Vagina (tissue), 2 donors: ENCODE measurements around the gene TAF3. TPM values are rescaled to one million over a fixed set of nuclear protein-coding genes. Genes with fewer than 3 reads are reported as not detected.

Experiments
- DNase-seq, 2 donors: peaks; one replicate each; pipeline ENCODE4 v3.0.0-alpha.2; 2017; ENCODE audit errors: extremely low spot score in 2 of 2
- H3K27ac ChIP-seq: fragments of 200-600 bp; sonication (generic); one replicate; pipeline ENCODE4 v1.5.1; 2019
- H3K27me3 ChIP-seq: fragments of 200-600 bp; sonication (generic); one replicate; pipeline ENCODE4 v1.5.1; 2019
- H3K36me3 ChIP-seq, 2 donors: fragments of 200-600 bp; sonication (generic); one replicate each; pipeline ENCODE4 v1.5.1; 2017 to 2019
- H3K4me1 ChIP-seq: fragments of 200-600 bp; sonication (generic); one replicate; pipeline ENCODE4 v1.5.1; 2019
- H3K4me3 ChIP-seq, 2 donors: fragments of 200-600 bp; sonication (generic); 1 replicate in 1 of 2; 2 replicates in 1 of 2; pipeline ENCODE4 v1.5.1; 2016 to 2019
- H3K9me3 ChIP-seq: fragments of 200-600 bp; sonication (generic); one replicate; pipeline ENCODE4 v1.5.1; 2019
- CTCF ChIP-seq, 3 experiments: fragments of 450-650 bp in 2 of 3; fragments of 200-600 bp in 1 of 3; sonication (generic) in 1 of 3; IDR thresholded peaks; one replicate each; pipeline ENCODE4 v1.5.1; 2017 to 2019; ENCODE audit warnings: antibody characterized with exemption in 3 of 3, mild to moderate bottlenecking in 2 of 3, moderate library complexity in 2 of 3
- POLR2A ChIP-seq, 2 donors: fragments of 450-650 bp; IDR thresholded peaks; one replicate each; pipeline ENCODE4 v1.6.1; 2017; ENCODE audit warnings: antibody characterized with exemption in 2 of 2, mild to moderate bottlenecking in 2 of 2, moderate library complexity in 2 of 2
- POLR2AphosphoS5 ChIP-seq, 2 donors: sonication (generic); formaldehyde crosslinking; IDR thresholded peaks; one replicate each; pipeline ENCODE4 v1.9.0; 2017; ENCODE audit warnings: antibody characterized with exemption in 2 of 2, mild to moderate bottlenecking in 2 of 2, low read depth in 1 of 2; ENCODE audit not compliant: insufficient read depth in 1 of 2
- intact Hi-C: fragments of 100-400 bp; cut with DNase I; formaldehyde crosslinking; loops from one replicate; pipeline ENCODE4 v1.15.1; 2023
- total RNA-seq: library from RNA; depleted of rRNA; stranded (reverse); fragments of >200 nt; gene quantifications from one replicate; pipeline ENCODE4 v1.2.3, GENCODE V29; 2016

Gene TAF3
- total RNA-seq, 1 donor from 2014 or later, result 9.8 TPM

GRCh38 chr10:7980196-7980595, 161.9 kb downstream of the TAF3 start:
- Histone ChIP-seq H3K27me3 (no peaks in the 10 kb centered on the region), H3K4me3 (no peak overlapping the region), H3K4me1 (no peaks in the 10 kb centered on the region), H3K9me3 (no peaks in the 10 kb centered on the region), H3K27ac (no peak overlapping the region), H3K36me3 (peaks cover 0 to 10% of the 10 kb centered on the region in 2 donors)
- no peak for DNase-seq
- TF ChIP-seq POLR2A (IDR thresholded peaks at IDR 0.05) (no peak), POLR2AphosphoS5 (IDR thresholded peaks at IDR 0.05; ENCODE audit: insufficient read depth in 1 of 2, low read depth in 1 of 2) (no peak), CTCF (IDR thresholded peaks at IDR 0.05) (no peak)
- intact Hi-C loops, result no loop called here

GRCh38 chr10:7982727-7983126, 164.4 kb downstream of the TAF3 start:
- intact Hi-C loops, result no loop called here
- Histone ChIP-seq H3K9me3 (no peaks in the 10 kb centered on the region), H3K27me3 (no peaks in the 10 kb centered on the region), H3K36me3 (peaks cover 0 to 5% of the 10 kb centered on the region in 2 donors), H3K4me1 (no peaks in the 10 kb centered on the region), H3K27ac (no peak overlapping the region), H3K4me3 (no peak overlapping the region)
- no peak for DNase-seq
- TF ChIP-seq POLR2AphosphoS5 (IDR thresholded peaks at IDR 0.05; ENCODE audit: insufficient read depth in 1 of 2, low read depth in 1 of 2) (no peak), CTCF (IDR thresholded peaks at IDR 0.05) (no peak)

- TF ChIP-seq POLR2A (IDR thresholded peaks at IDR 0.05) (no peak), CTCF (IDR thresholded peaks at IDR 0.05) (no peak), POLR2AphosphoS5 (IDR thresholded peaks at IDR 0.05; ENCODE audit: insufficient read depth in 1 of 2, low read depth in 1 of 2) (no peak)
- Histone ChIP-seq H3K4me1 (no peaks in the 10 kb centered on the region), H3K9me3 (no peaks in the 10 kb centered on the region), H3K27me3 (no peaks in the 10 kb centered on the region), H3K36me3 (no peaks in the 10 kb centered on the region), H3K27ac (no peak overlapping the region), H3K4me3 (no peak overlapping the region)
- no peak for DNase-seq
- intact Hi-C loops, result no loop called here
Measured at GRCh38 chr10:7984325-7984724, 166.0 kb downstream of the TAF3 start.

- no peak for DNase-seq
- intact Hi-C loops, result no loop called here
- TF ChIP-seq POLR2A (IDR thresholded peaks at IDR 0.05) (no peak), POLR2AphosphoS5 (IDR thresholded peaks at IDR 0.05; ENCODE audit: insufficient read depth in 1 of 2, low read depth in 1 of 2) (no peak)
Measured at GRCh38 chr10:7984896-7985295, 166.6 kb downstream of the TAF3 start.

GRCh38 chr10:7986851-7987250, 168.5 kb downstream of the TAF3 start:
- Histone ChIP-seq H3K36me3 (no peaks in the 10 kb centered on the region), H3K4me1 (no peaks in the 10 kb centered on the region), H3K27me3 (no peaks in the 10 kb centered on the region), H3K27ac (no peak overlapping the region), H3K4me3 (no peak overlapping the region), H3K9me3 (no peaks in the 10 kb centered on the region)
- DNase-seq, result no peak
- no peak for TF ChIP-seq CTCF (IDR thresholded peaks at IDR 0.05)
- TF ChIP-seq POLR2A (IDR thresholded peaks at IDR 0.05), result no peak
- TF ChIP-seq POLR2AphosphoS5 (IDR thresholded peaks at IDR 0.05; ENCODE audit: insufficient read depth in 1 of 2, low read depth in 1 of 2), result no peak
- intact Hi-C loops, result no loop called here

More at GRCh38 chr10:7984896-7985295, 166.6 kb downstream of the TAF3 start:
- Histone ChIP-seq H3K4me3 (no peak overlapping the region), H3K27me3 (no peaks in the 10 kb centered on the region), H3K27ac (no peak overlapping the region), H3K9me3 (no peaks in the 10 kb centered on the region), H3K4me1 (no peaks in the 10 kb centered on the region), H3K36me3 (no peaks in the 10 kb centered on the region)
